ENCODE results near the gene FMNL2. TPM values are rescaled to one million over a fixed set of nuclear protein-coding genes. Genes with fewer than 3 reads are reported as not detected.

Gene FMNL2
- total RNA-seq, 1 donor from 2014 or later: 24.7 TPM

- no peak overlapping the region for H3K4me3 ChIP-seq (ENCODE audit: low read depth, low read length)
- TF ChIP-seq CTCF (IDR thresholded peaks at IDR 0.05; ENCODE audit: insufficient read depth, low read length, severe bottlenecking): no peak
- FAIRE-seq: no peak
- H3K27me3 ChIP-seq (ENCODE audit: control insufficient read depth, insufficient read depth, low read length): no peaks in the 10 kb centered on the region
- no peaks in the 10 kb centered on the region for H3K36me3 ChIP-seq (ENCODE audit: control insufficient read depth, insufficient read depth, low read length)
- no peak for DNase-seq (ENCODE audit: low read depth)
Observed at GRCh38 chr2:152475982-152476381, 141.0 kb downstream of the FMNL2 start.

GRCh38 chr2:152477347-152478092 lies 142.5 kb downstream of the FMNL2 start:
- peak; percentile 55 for DNase-seq (ENCODE audit: low read depth)
- FAIRE-seq: no peak
- H3K27me3 ChIP-seq (ENCODE audit: control insufficient read depth, insufficient read depth, low read length): no peaks in the 10 kb centered on the region
- H3K36me3 ChIP-seq (ENCODE audit: control insufficient read depth, insufficient read depth, low read length): no peaks in the 10 kb centered on the region
- no peak overlapping the region for H3K4me3 ChIP-seq (ENCODE audit: low read depth, low read length)
- no peak for TF ChIP-seq CTCF (IDR thresholded peaks at IDR 0.05; ENCODE audit: insufficient read depth, low read length, severe bottlenecking)

- no peaks in the 10 kb centered on the region for H3K36me3 ChIP-seq (ENCODE audit: control insufficient read depth, insufficient read depth, low read length)
- TF ChIP-seq CTCF (IDR thresholded peaks at IDR 0.05; ENCODE audit: insufficient read depth, low read length, severe bottlenecking): no peak
- H3K4me3 ChIP-seq (ENCODE audit: low read depth, low read length): no peak overlapping the region
- no peaks in the 10 kb centered on the region for H3K27me3 ChIP-seq (ENCODE audit: control insufficient read depth, insufficient read depth, low read length)
- DNase-seq (ENCODE audit: low read depth): no peak
- no peak for FAIRE-seq
Observed at GRCh38 chr2:152479282-152479681, 144.3 kb downstream of the FMNL2 start.

- TF ChIP-seq CTCF (IDR thresholded peaks at IDR 0.05; ENCODE audit: insufficient read depth, low read length, severe bottlenecking): no peak
- Histone ChIP-seq H3K27me3 (ENCODE audit: control insufficient read depth, insufficient read depth, low read length) (no peaks in the 10 kb centered on the region), H3K4me3 (ENCODE audit: low read depth, low read length) (no peak overlapping the region), H3K36me3 (ENCODE audit: control insufficient read depth, insufficient read depth, low read length) (no peaks in the 10 kb centered on the region)
- DNase-seq (ENCODE audit: low read depth) (no peak), FAIRE-seq (no peak)
Observed at GRCh38 chr2:152480821-152481399, 145.9 kb downstream of the FMNL2 start.

- no peak for FAIRE-seq
- DNase-seq (ENCODE audit: low read depth): no peak
- Histone ChIP-seq H3K4me3 (ENCODE audit: low read depth, low read length) (no peak overlapping the region), H3K36me3 (ENCODE audit: control insufficient read depth, insufficient read depth, low read length) (no peaks in the 10 kb centered on the region), H3K27me3 (ENCODE audit: control insufficient read depth, insufficient read depth, low read length) (no peaks in the 10 kb centered on the region)
- TF ChIP-seq CTCF (IDR thresholded peaks at IDR 0.05; ENCODE audit: insufficient read depth, low read length, severe bottlenecking): no peak
Observed at GRCh38 chr2:152481881-152482583, 147.1 kb downstream of the FMNL2 start.
